GM13976 (cell line): ENCODE data around the gene CADPS.

Experiments
- DNase-seq: peaks from one replicate; pipeline ENCODE4 v3.0.0; 2012; ENCODE audit warnings: low spot score
- CTCF ChIP-seq: IDR thresholded peaks from 2 replicates; pipeline ENCODE4 v1.5.1; 2012; ENCODE audit warnings: borderline replicate concordance, mild to moderate bottlenecking; ENCODE audit not compliant: insufficient read depth; ENCODE audit errors: extremely low read depth, missing control alignments, control extremely low read depth
- in situ Hi-C: fragments of 300-500 bp; cut with MboI; formaldehyde crosslinking; loops from one replicate; pipeline ENCODE4 v1.12.0; 2022; ENCODE audit warnings: low sequenced_read_pairs, mixed read lengths, inconsistent platforms; ENCODE audit not compliant: unreplicated experiment

CADPS gene

DNA sequence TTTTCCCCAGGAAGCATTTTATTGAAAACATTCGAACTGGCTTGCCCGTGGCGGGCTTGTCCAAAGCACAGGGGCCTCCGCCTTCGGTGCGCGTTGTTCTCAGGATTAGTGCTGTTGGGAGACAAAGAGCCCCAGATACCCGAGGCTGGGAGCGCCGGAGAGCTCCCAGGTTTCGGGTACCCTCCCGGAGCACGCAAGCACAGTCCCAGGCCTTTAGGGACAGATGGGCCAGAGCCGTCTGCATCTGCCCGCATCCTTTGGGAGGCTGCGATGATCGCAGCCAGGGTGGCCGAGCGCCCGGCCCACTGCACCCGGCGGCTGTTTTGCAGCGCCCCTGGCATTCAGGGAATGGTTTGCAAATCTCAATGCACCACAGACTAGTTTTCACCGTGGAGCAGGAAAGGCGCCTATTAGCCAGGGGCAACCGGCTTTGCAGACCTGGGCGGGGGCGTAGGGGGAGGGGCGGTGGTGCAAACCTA is 496.9 kb downstream of the CADPS start:
- no peak for TF ChIP-seq CTCF
- DNase-seq, result no peak
- in situ Hi-C loops, result no loop called here

GRCh38 chr3:62376906-62377877 is 498.0 kb downstream of the CADPS start:
- DNase-seq, result peak; percentile 20
- in situ Hi-C loops, result no loop called here
- no peak for TF ChIP-seq CTCF

- in situ Hi-C loops, result no loop called here
- TF ChIP-seq CTCF, result no peak
- no peak for DNase-seq
These were observed 498.8 kb downstream of the CADPS start for GRCh38 chr3:62376454-62376720.

GRCh38 chr3:62375655-62376453 is 499.4 kb downstream of the CADPS start:
- DNase-seq, result no peak
- in situ Hi-C loops, result no loop called here
- TF ChIP-seq CTCF, result no peak

DNA sequence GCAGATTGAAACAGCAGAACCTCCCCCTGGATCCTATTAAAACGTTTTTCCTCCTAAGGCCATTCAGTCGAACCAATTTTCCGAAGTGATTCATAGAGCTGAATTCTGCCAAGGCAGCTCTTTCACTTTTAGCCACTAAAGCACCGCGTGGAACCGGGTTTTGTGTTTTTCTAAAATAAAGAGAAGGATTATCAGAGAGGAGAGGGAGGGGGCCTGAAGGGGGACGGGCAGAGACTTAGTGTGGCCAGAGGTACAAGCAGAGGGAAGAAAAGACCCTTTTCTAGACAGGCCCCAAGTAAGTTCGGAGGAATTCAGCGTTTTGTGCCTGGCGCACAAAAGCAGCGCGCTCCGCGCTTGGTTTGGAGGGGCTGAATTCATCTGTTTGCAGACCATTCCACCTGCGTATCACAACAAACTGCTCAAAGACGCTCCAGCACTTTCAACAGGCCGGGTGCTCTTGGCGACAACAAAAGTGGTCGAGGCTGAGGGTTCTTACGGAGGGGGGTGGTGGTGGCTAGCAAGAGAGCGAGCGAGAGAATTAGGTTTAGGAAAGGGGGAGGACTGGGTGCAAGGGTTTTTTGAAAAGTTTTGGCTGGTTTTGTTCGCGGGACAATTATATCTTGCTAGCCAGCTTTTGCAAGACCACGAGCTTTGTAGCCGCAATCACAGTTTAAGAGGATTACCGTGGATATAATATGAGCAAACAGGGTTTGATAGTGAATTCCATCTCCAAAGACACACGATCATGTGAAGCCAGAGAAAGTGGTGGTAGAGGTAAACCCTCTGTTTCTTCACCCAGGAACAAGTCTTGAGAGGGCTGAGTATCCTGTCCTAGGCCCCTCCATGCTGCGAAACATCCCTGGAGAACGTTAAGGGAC is 500.6 kb downstream of the CADPS start:
- peak; percentile 18 for DNase-seq
- in situ Hi-C loops, result no loop called here
- no peak for TF ChIP-seq CTCF

GRCh38 chr3:62373714-62374333 is 501.4 kb downstream of the CADPS start:
- no peak for DNase-seq
- no peak for TF ChIP-seq CTCF
- in situ Hi-C loops, result no loop called here
